ENCODE measurements around the gene RGS9.
"Not testable (repeated sequence)": the region's sequence is repeated elsewhere in the genome, so short reads cannot be mapped to it uniquely, and the experiment has no call there.

RGS9 gene

GRCh38 chr17:65207448-65207847 lies 70.3 kb downstream of the RGS9 start:
- no CpG with 5 or more reads among the region's 1 CpG for WGBS, 2 donors (ENCODE audit: extremely low coverage in 2 of 2, insufficient read length in 2 of 2, insufficient replicate concordance in 1 of 2)
- H3K23ac ChIP-seq (ENCODE audit: low read depth, low read length, poor library complexity); DNase-seq (ENCODE audit: low spot score); H2BK12ac ChIP-seq (ENCODE audit: low read length); H2AFZ ChIP-seq (ENCODE audit: low read length); H3K79me1 ChIP-seq (ENCODE audit: low read depth, low read length); H3K4ac ChIP-seq (ENCODE audit: low read length); H2BK5ac ChIP-seq (ENCODE audit: low read length); H3K4me2 ChIP-seq (ENCODE audit: insufficient read depth, low read length, poor library complexity, severe bottlenecking); H4K8ac ChIP-seq (ENCODE audit: low read depth, low read length); H3K9me3 ChIP-seq (replicated peaks in 1 of 2; ENCODE audit: control insufficient read depth in 2 of 2, insufficient read depth in 1 of 2, low read depth in 1 of 2, low read length in 2 of 2); H3K14ac ChIP-seq (ENCODE audit: low read length); H3K4me3 ChIP-seq (ENCODE audit: low read length in 2 of 2); H3K27me3 ChIP-seq (ENCODE audit: control insufficient read depth in 3 of 3, insufficient read depth in 3 of 3, low read depth in 1 of 3, low read length in 3 of 3); H3K18ac ChIP-seq (ENCODE audit: low read length); H3K27ac ChIP-seq (replicated peaks; ENCODE audit: low read length); H3K9ac ChIP-seq (ENCODE audit: low read depth, low read length, poor library complexity); H2BK15ac ChIP-seq (ENCODE audit: low read length); H2BK120ac ChIP-seq (ENCODE audit: low read depth, low read length); H2AK5ac ChIP-seq (ENCODE audit: low read depth, low read length); H3K36me3 ChIP-seq (replicated peaks in 1 of 2; ENCODE audit: control insufficient read depth in 2 of 2, insufficient read depth in 2 of 2, low read length in 2 of 2); H4K91ac ChIP-seq (ENCODE audit: low read depth, low read length, poor library complexity): not testable (repeated sequence)
- peaks cover 4 to 15% of the 10 kb centered on the region in 2 donors for H3K4me1 ChIP-seq (ENCODE audit: control insufficient read depth in 2 of 2, insufficient read depth in 1 of 2, low read depth in 1 of 2, low read length in 2 of 2)

- Histone ChIP-seq H3K36me3 (replicated peaks in 1 of 2; ENCODE audit: control insufficient read depth in 2 of 2, insufficient read depth in 2 of 2, low read length in 2 of 2) (no peaks in the 10 kb centered on the region), H4K91ac (ENCODE audit: low read depth, low read length, poor library complexity) (no peak overlapping the region), H2BK120ac (ENCODE audit: low read depth, low read length) (no peak overlapping the region), H3K9me3 (replicated peaks in 1 of 2; ENCODE audit: control insufficient read depth in 2 of 2, insufficient read depth in 1 of 2, low read depth in 1 of 2, low read length in 2 of 2) (peaks cover 0 to 2% of the 10 kb centered on the region in 2 donors), H3K9ac (ENCODE audit: low read depth, low read length, poor library complexity) (no peak overlapping the region), H2BK12ac (ENCODE audit: low read length) (no peak overlapping the region), H3K4ac (ENCODE audit: low read length) (no peak overlapping the region), H3K4me3 (ENCODE audit: low read length in 2 of 2) (no peak overlapping the region), H4K8ac (ENCODE audit: low read depth, low read length) (no peak overlapping the region), H3K27ac (replicated peaks; ENCODE audit: low read length) (peak overlapping the region; percentile 8), H2AFZ (ENCODE audit: low read length) (no peak overlapping the region), H3K27me3 (ENCODE audit: control insufficient read depth in 3 of 3, insufficient read depth in 3 of 3, low read depth in 1 of 3, low read length in 3 of 3) (no peaks in the 10 kb centered on the region), H3K4me1 (ENCODE audit: control insufficient read depth in 2 of 2, insufficient read depth in 1 of 2, low read depth in 1 of 2, low read length in 2 of 2) (peaks cover 4 to 14% of the 10 kb centered on the region in 2 donors), H3K23ac (ENCODE audit: low read depth, low read length, poor library complexity) (no peak overlapping the region), H3K4me2 (ENCODE audit: insufficient read depth, low read length, poor library complexity, severe bottlenecking) (no peak overlapping the region), H2BK15ac (ENCODE audit: low read length) (no peak overlapping the region), H2BK5ac (ENCODE audit: low read length) (no peak overlapping the region), H3K18ac (ENCODE audit: low read length) (no peak overlapping the region), H3K14ac (ENCODE audit: low read length) (no peak overlapping the region), H2AK5ac (ENCODE audit: low read depth, low read length) (no peak overlapping the region), H3K79me1 (ENCODE audit: low read depth, low read length) (no peaks in the 10 kb centered on the region)
- WGBS, 2 donors (ENCODE audit: extremely low coverage in 2 of 2, insufficient read length in 2 of 2, insufficient replicate concordance in 1 of 2) = no CpG with 5 or more reads among the region's 1 CpG
- DNase-seq (ENCODE audit: low spot score) = no peak
Measured at GRCh38 chr17:65208717-65209116, 71.5 kb downstream of the RGS9 start.

GRCh38 chr17:65218261-65218660 lies 81.1 kb downstream of the RGS9 start:
- Histone ChIP-seq H3K4me1 (ENCODE audit: control insufficient read depth in 2 of 2, insufficient read depth in 1 of 2, low read depth in 1 of 2, low read length in 2 of 2) (peaks cover 0 to 7% of the 10 kb centered on the region in 2 donors), H3K4me3 (ENCODE audit: low read length in 2 of 2) (no peak overlapping the region), H2BK15ac (ENCODE audit: low read length) (no peak overlapping the region), H3K4ac (ENCODE audit: low read length) (no peak overlapping the region), H3K23ac (ENCODE audit: low read depth, low read length, poor library complexity) (no peak overlapping the region), H2AFZ (ENCODE audit: low read length) (no peak overlapping the region), H3K9me3 (replicated peaks in 1 of 2; ENCODE audit: control insufficient read depth in 2 of 2, insufficient read depth in 1 of 2, low read depth in 1 of 2, low read length in 2 of 2) (no peaks in the 10 kb centered on the region), H3K9ac (ENCODE audit: low read depth, low read length, poor library complexity) (no peak overlapping the region), H3K18ac (ENCODE audit: low read length) (no peak overlapping the region), H4K91ac (ENCODE audit: low read depth, low read length, poor library complexity) (no peak overlapping the region), H2AK5ac (ENCODE audit: low read depth, low read length) (no peak overlapping the region), H3K36me3 (replicated peaks in 1 of 2; ENCODE audit: control insufficient read depth in 2 of 2, insufficient read depth in 2 of 2, low read length in 2 of 2) (no peaks in the 10 kb centered on the region), H2BK5ac (ENCODE audit: low read length) (no peak overlapping the region), H2BK120ac (ENCODE audit: low read depth, low read length) (no peak overlapping the region), H3K14ac (ENCODE audit: low read length) (no peak overlapping the region), H3K4me2 (ENCODE audit: insufficient read depth, low read length, poor library complexity, severe bottlenecking) (no peak overlapping the region), H3K79me1 (ENCODE audit: low read depth, low read length) (no peaks in the 10 kb centered on the region), H4K8ac (ENCODE audit: low read depth, low read length) (no peak overlapping the region), H2BK12ac (ENCODE audit: low read length) (no peak overlapping the region), H3K27me3 (ENCODE audit: control insufficient read depth in 3 of 3, insufficient read depth in 3 of 3, low read depth in 1 of 3, low read length in 3 of 3) (no peaks in the 10 kb centered on the region), H3K27ac (replicated peaks; ENCODE audit: low read length) (no peak overlapping the region)
- no CpG with 5 or more reads among the region's 4 CpGs for WGBS, 2 donors (ENCODE audit: extremely low coverage in 2 of 2, insufficient read length in 2 of 2, insufficient replicate concordance in 1 of 2)
- no peak for DNase-seq (ENCODE audit: low spot score)

- Histone ChIP-seq H3K4me3 (ENCODE audit: low read length in 2 of 2) (no peak overlapping the region), H3K4me2 (ENCODE audit: insufficient read depth, low read length, poor library complexity, severe bottlenecking) (no peak overlapping the region), H2BK15ac (ENCODE audit: low read length) (no peak overlapping the region), H3K14ac (ENCODE audit: low read length) (no peak overlapping the region), H2AFZ (ENCODE audit: low read length) (no peak overlapping the region), H4K8ac (ENCODE audit: low read depth, low read length) (no peak overlapping the region), H3K27ac (replicated peaks; ENCODE audit: low read length) (no peak overlapping the region), H4K91ac (ENCODE audit: low read depth, low read length, poor library complexity) (no peak overlapping the region), H3K36me3 (replicated peaks in 1 of 2; ENCODE audit: control insufficient read depth in 2 of 2, insufficient read depth in 2 of 2, low read length in 2 of 2) (no peaks in the 10 kb centered on the region), H2AK5ac (ENCODE audit: low read depth, low read length) (no peak overlapping the region), H2BK5ac (ENCODE audit: low read length) (no peak overlapping the region), H3K9me3 (replicated peaks in 1 of 2; ENCODE audit: control insufficient read depth in 2 of 2, insufficient read depth in 1 of 2, low read depth in 1 of 2, low read length in 2 of 2) (no peaks in the 10 kb centered on the region), H3K27me3 (ENCODE audit: control insufficient read depth in 3 of 3, insufficient read depth in 3 of 3, low read depth in 1 of 3, low read length in 3 of 3) (no peaks in the 10 kb centered on the region), H3K23ac (ENCODE audit: low read depth, low read length, poor library complexity) (no peak overlapping the region), H3K79me1 (ENCODE audit: low read depth, low read length) (no peaks in the 10 kb centered on the region), H3K18ac (ENCODE audit: low read length) (no peak overlapping the region), H2BK120ac (ENCODE audit: low read depth, low read length) (no peak overlapping the region), H3K4ac (ENCODE audit: low read length) (no peak overlapping the region), H2BK12ac (ENCODE audit: low read length) (no peak overlapping the region), H3K9ac (ENCODE audit: low read depth, low read length, poor library complexity) (no peak overlapping the region), H3K4me1 (ENCODE audit: control insufficient read depth in 2 of 2, insufficient read depth in 1 of 2, low read depth in 1 of 2, low read length in 2 of 2) (peaks cover 0 to 7% of the 10 kb centered on the region in 2 donors)
- no peak for DNase-seq (ENCODE audit: low spot score)
- no CpG with 5 or more reads among the region's 3 CpGs for WGBS, 2 donors (ENCODE audit: extremely low coverage in 2 of 2, insufficient read length in 2 of 2, insufficient replicate concordance in 1 of 2)
Measured at GRCh38 chr17:65219124-65219523, 82.0 kb downstream of the RGS9 start.

Measured in neuronal stem cell (in vitro differentiated cells).